ENCODE data around the gene RAD23B. TPM values are rescaled to one million over a fixed set of nuclear protein-coding genes. Genes with fewer than 3 reads are reported as not detected.

Gene RAD23B
- total RNA-seq, 1 donor from 2014 or later, result 104 TPM

DNA sequence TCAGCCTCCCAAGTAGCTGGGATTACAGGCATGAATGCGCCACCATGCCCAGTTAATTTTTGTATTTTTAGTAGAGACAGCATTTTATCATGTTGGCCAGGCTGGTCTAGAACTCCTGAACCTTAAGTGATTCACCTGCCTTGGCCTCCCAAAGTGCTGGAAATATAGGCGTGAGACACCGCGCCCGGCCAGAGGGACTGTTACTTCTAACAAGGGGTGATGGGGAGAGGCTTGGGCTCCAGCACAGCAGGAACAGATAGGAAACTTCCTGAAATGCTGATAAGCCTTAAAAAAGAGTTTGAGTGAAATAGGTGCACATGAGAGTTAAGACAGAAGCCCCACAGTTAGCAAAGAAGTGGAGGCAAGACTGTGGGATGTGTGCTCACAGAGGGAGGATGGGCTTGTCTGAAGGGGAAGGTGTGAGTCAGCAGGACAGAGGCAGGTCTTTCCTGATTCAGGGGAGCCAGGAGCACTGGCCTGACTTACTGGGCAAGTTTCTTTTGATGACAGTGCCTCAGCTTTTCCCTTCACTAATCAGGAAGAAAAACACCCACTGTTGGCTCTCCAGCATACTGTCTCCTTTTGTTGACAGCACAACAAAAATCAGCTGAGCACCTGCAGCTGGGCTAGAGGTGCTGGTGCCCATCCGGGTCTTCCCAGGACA, 68.4 kb downstream of the RAD23B start:
- DNase-seq, result no peak
- ATAC-seq, result no peak
- intact Hi-C loops (cut with micrococcal nuclease), result no loop called here

DNA sequence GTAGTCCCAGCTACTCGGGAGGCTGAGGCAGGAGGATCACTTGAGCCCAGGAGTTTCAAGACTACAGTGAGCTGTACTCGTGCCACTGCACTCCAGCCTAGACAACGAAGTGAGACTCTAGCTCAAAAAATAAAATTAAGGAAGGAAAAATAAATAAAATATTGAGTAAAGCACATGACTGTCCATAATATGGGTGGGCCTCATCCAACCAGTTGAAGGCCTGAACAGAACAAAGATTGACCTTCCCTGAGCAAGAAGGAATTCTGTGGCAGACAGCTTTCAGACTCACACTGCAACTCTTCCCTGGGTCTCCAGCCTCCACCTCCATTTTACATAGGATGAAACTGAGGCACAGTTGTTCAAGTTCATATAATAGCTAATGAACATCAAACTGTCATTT, 72.3 kb downstream of the RAD23B start:
- no peak for ATAC-seq
- no peak for DNase-seq
- intact Hi-C loops (cut with micrococcal nuclease), result no loop called here

DNA sequence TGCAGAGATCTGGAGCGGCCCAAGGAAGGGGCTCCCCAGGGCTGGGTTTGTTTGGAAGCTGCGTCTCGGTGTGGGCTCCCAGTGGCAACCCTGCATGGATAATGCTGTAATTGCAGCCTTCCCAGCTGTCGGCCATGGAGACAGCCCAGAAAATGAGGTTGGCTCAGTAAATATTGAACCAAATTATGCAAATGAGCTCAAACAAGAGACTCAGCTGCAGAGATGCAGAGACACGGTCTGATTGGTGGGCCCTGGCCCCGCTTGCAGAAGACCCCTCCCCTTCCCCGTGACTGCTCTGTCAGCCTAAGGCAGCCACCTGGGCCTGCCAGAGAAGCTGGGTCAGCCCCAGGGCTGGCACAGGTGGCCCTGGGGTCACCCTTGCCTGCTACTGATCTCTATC, 75.9 kb downstream of the RAD23B start:
- no peak for ATAC-seq
- intact Hi-C loops (cut with micrococcal nuclease), result no loop called here
- DNase-seq, result no peak

DNA sequence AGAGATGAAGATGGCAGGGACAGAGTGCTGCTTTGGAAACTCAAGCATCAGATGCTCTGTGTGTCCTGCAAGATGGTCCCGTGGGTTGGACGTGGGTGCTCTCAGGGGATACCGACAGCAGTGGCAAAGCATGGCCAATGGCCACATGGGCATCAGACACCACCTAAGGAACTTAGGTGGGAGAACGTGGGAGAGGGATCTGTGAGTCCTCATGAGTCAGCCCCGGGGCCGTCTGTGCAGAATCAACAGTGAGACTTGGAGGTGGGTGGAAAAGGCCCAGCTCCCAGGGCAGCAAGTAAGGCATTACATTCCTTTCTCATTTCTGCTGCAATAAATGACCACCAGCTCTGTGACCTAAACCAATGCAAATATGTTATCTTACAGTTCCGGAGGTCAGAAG, 77.0 kb downstream of the RAD23B start:
- ATAC-seq (no peak), DNase-seq (no peak)
- intact Hi-C loops (cut with micrococcal nuclease), result no loop called here

DNA sequence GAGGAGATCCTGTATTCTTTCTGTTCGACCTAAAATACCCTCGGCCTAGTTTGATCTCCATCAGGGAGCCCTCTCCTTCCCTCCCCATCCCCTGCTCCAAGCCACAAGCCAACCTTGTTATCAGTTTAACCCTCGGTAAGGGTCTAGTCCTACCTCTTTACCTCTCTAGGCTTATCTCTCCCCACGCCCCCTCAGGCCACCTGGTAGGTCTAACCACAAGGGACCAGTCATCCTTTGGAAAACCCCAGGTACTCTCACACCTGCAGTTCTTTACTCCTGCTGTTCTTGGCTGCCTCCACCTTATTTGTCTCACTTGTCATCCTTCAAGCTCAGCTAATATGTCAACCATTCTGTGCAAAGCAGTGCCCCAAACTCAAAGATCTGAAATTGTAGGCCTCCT, 78.7 kb downstream of the RAD23B start:
- DNase-seq (no peak), ATAC-seq (no peak)
- intact Hi-C loops (cut with micrococcal nuclease), result no loop called here

DNA sequence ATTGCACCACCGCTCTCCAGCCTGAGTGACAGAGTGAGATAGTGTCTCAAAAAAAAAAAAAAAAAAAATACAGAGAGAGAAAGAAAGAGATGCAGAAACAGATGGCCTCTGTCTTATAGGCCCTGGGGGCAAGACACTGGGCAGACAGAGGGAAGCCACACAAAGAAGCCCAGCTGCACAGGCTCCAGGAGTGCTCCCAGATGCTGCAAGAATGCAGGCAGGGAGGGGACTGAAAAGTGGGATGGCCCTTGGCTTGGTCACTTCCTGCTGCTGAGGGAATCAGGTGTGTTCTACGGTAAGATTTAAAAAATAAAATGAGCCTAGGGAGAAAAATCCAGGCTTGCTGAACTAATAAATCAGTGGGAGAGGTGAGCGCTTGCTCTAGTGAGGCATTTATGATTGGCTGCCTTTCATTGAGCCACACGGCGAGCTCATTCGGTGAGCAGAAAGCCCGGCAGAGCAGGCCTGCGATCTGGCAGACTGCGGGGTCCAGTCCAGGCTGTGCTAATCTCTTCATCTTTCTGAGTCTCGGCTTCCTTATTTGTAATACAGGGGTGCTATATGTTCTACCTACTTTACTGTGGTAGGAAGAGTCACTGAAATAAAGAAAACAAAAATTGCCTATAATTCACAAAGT, 80.6 kb downstream of the RAD23B start:
- ATAC-seq, result peak; percentile 78
- intact Hi-C loops (cut with micrococcal nuclease), result no loop called here
- peak; percentile 35 for DNase-seq

DNA sequence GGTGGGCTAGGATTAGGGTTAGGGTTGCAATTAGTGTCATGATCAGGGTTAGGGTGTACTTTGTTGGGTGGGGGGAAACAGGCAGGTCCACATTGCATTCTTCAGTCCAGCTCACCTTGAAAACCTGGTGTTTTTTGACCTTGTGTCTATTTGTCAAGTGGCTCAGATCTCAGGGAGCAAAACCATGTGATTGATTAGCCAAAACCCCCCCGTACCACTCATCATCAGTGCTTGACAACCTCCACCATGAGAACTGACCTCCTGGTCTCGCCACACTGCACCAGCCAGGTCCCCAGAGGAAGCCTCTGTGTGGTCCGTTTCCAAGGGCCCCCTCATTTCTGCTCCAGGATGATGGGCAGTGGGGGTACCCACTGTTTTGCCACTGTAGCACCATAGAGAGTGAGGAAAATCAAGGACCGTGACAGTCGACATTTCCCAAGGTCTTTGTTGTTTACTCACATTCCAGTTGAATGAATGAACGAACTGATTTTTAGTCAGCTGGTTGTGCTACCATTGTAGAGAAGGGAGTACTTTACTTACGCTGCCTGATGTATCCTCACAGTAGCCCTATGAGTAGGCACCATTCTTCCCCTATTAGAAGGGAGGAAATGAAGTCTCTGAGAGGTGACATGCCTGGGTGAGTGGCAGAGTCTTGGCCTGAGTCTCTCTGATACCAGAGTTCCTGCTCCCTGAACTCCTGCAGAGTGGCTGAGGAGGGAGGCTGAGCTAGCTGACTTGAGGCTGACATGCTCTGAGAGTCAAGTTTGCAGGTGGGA, 84.8 kb downstream of the RAD23B start:
- no peak for ATAC-seq
- DNase-seq, result no peak
- intact Hi-C loops (cut with micrococcal nuclease), result no loop called here

DNA sequence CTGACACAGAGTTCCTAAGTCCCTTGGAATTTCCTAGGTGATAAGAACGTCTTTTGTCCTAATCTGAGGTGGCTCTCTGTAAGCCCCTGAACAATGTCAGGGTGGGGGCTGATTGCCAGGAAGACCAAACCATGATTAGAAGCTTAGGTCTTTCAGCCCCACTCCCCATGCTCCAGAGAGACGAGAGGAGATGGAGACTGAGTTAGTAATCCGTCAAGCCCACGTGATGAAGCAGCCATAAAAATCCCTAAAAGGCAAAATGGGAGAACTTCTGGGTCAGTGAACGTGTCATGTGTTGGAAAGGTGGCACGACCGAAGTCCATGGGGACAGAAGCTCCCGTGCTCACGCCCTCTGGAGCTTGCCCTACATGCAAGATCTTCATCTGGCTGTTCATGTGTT, 85.6 kb downstream of the RAD23B start:
- ATAC-seq (no peak), DNase-seq (no peak)
- intact Hi-C loops (cut with micrococcal nuclease), result no loop called here

DNA sequence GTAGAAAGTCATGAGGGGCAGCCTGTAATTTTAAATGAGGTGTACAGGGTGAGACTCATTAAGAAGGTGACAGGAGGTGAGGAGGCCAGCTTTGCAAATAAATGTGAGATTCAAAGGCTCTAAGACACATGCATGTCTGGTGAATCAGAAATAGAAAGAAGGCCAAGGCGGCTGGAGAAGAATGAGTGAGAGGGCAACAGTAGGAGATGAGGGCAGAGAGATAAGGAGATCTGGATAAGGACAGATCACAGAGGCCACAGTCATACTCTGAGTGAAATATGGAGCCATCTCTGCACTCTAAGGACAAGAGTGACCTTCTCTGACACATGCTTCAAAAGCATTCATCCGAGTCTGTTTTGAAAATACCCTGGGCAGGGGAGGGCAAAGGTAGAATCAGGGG, 90.7 kb downstream of the RAD23B start:
- intact Hi-C loops (cut with micrococcal nuclease), result no loop called here
- no peak for DNase-seq
- ATAC-seq, result no peak

DNA sequence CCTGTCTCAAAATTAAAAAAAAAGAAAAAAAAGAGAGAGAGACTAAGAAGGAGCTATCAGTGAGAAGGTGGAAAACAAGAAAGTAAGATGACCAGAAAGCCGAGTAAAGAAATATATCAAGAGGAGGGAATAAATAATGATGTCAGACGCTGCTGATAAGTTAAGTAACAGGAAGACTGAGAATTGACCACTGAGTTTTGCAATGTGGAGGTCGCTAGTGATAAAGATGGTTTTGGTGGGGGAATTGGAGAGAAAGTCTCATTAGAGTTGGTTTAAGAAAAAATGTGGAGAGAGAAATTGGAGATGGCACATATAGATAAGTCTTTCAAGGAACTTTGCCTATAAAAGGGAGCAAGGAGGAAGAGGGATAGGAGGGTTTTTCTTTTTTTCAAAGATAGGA, 91.9 kb downstream of the RAD23B start:
- intact Hi-C loops (cut with micrococcal nuclease), result no loop called here
- ATAC-seq (no peak), DNase-seq (no peak)

DNA sequence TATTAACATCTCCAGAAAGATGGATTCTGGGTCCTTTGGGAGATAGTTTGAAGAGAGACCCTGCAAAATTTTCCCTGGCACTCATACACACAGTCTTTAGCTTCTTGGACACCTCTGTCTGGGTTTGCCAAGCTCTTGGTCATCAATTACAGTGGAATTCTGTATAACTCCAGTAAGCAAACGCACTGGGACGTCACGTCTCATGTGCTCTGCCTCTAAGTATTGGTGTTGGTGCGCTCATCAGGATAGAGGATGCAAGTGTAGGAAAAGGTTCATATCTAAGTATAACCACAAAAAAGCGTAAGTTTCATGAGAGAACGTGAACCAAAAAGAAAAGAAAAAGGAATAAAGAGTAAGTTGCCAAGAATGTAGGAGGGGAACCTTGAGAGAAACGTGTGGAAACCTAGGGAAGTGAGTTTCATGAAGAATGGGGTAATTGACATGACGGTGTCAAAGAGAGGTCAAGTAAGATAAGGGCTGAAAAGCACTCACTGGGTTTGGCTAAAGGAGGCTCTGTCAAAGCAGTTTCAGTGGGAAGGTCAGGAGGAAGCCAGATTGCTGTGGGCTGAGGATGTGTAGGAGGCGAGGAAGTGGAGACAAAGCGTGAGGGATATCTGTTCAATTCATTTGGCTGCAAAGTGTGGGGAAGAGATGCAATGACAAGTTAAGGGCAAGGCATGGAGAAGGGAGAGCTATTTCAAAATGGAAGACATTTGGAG, 92.7 kb downstream of the RAD23B start:
- intact Hi-C loops (cut with micrococcal nuclease), result no loop called here
- no peak for DNase-seq
- ATAC-seq, result peak; percentile 56

DNA sequence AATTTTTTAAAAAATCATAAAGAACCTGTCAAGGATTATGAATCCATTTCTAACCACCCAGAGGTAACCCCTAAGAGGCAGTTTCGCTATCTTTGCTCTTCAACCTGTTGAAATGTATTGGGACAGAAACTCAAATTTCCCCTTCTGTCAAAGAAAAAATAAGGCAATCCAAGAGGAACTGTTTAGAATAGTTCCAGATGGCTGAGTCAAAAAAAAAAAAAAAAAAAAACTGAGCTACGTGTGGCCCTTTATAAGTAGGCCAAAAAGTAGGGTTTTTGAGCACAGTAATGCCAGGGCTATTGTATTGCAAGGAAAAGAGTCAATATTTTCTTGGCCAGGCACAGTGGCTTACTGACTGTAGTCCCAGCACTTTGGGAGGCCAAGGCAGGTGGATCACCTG, 94.9 kb downstream of the RAD23B start:
- no peak for DNase-seq
- no peak for ATAC-seq
- intact Hi-C loops (cut with micrococcal nuclease), result no loop called here

Other genes with a start within 250 kb of the RAD23B start
- gene KLF4, start 206.5 kb downstream of the RAD23B start, total RNA-seq, result 30.5 TPM

All from left ventricle myocardium superior (tissue), 1 donor.